B cell (primary cell): ENCODE results near the gene MAP7D1.

Experiments used
- CTCF ChIP-seq: fragments of 200-600 bp; IDR thresholded peaks from one replicate; pipeline ENCODE4 v1.8.0; 2022; ENCODE audit warnings: antibody characterized with exemption, mild to moderate bottlenecking
- EZH2 ChIP-seq: IDR thresholded peaks from 2 replicates; pipeline ENCODE4 v1.6.1; 2012; ENCODE audit warnings: borderline replicate concordance, low read depth, mild to moderate bottlenecking, moderate library complexity, low read length; ENCODE audit not compliant: insufficient read depth, poor library complexity, severe bottlenecking

DNA sequence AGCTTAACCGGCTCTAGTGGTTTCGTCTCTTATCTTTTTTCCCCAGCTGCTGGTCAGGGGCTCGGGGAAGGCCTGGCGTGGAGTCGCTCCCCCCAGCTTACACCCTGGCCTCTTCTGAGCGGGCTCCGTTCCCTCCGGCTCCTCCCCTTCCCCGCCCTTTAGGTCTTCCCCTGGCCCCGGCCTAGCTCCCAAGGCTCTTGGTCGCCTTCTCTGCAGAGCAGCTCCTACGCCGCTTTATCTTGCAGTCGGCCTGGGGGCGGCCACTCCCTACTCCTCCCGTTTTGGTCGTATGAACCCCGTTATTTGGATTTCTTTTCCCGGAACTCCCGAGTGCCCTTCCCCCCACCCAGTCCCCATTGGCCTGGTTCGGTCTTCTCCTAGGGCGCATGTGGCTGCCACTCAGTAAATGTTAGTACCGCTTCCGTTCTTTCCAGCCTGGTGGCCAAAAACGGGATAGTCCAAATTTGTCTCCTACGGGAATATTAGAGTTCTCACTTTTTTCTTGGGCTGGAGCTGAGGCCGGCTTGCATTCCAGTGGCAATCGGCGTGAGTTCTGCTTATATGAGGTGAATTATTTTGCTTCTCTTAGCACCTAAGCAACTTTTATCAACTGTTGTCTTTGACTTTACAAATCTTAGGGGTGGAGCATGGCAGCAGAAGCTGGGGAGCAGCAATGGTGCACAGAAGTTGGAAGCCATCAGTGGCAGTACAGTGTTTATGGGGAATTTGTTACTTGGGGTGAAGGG is 68.8 kb downstream of the MAP7D1 start:
- TF ChIP-seq CTCF (no peak), EZH2 (no peak)
